Measurements from ENCODE around the gene ACBD6.

DNA sequence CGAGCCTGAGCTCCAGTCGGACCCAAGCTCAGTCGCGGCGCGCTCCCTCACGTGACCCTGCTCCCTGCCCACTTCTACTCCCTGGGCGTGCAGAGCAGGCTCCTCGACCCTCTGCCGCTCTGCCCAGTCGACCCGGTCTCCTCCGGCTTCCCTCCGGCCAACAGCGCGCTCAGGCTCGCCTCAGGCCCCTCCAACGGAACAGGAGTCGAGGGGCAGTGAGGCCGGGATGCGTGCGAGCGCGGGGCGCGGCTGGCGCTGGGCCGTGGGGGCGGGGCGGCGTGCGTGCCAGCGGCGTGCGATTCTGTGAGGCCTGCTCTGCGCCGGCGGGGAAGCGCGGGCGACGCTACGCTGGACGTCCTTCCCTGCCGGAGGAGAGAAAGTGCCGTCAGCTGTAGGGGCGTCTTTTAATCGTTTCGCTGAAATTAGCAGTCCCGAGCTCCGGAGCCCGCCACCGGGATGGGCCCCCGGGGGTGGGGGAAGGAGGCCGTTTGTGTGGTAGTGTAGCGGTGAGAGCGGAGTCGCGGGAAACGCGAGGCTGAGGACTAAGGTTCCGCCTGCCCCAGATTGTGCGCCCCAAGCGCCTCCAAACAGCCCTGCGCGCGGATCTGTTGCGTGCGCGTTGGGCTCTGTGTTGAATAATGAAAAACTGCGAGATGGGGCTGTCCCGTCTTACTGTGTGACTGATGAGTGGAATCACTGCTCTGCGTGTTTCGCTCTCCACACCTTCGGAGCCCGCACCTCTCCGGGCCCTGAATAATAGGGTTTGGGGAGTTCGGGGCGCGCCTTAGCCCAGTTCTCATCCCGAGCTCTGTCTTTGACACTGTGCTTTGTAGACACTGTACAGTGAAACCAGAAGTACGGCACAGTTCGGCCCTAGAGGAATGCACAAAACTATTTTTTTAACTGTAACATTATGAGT is at the start of gene ACBD6:
- TF ChIP-seq POLR2AphosphoS5 (IDR thresholded peaks at IDR 0.05), result peak; percentile 24
- TF ChIP-seq, protein P1, sequence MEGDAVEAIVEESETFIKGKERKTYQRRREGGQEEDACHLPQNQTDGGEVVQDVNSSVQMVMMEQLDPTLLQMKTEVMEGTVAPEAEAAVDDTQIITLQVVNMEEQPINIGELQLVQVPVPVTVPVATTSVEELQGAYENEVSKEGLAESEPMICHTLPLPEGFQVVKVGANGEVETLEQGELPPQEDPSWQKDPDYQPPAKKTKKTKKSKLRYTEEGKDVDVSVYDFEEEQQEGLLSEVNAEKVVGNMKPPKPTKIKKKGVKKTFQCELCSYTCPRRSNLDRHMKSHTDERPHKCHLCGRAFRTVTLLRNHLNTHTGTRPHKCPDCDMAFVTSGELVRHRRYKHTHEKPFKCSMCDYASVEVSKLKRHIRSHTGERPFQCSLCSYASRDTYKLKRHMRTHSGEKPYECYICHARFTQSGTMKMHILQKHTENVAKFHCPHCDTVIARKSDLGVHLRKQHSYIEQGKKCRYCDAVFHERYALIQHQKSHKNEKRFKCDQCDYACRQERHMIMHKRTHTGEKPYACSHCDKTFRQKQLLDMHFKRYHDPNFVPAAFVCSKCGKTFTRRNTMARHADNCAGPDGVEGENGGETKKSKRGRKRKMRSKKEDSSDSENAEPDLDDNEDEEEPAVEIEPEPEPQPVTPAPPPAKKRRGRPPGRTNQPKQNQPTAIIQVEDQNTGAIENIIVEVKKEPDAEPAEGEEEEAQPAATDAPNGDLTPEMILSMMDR (IDR thresholded peaks at IDR 0.05), result peak in 1 of 4 experiments; percentile 9
